ENCODE data around the gene MIGA2. TPM values are rescaled to one million over a fixed set of nuclear protein-coding genes. Genes with fewer than 3 reads are reported as not detected.

Gene MIGA2
- total and polyA plus RNA-seq, 9 of the 15 experiments (the other 6 are each of a cell fraction or from before 2014, with no cell fraction given): 0.15 to 54.1 (median 18.0) TPM

DNA sequence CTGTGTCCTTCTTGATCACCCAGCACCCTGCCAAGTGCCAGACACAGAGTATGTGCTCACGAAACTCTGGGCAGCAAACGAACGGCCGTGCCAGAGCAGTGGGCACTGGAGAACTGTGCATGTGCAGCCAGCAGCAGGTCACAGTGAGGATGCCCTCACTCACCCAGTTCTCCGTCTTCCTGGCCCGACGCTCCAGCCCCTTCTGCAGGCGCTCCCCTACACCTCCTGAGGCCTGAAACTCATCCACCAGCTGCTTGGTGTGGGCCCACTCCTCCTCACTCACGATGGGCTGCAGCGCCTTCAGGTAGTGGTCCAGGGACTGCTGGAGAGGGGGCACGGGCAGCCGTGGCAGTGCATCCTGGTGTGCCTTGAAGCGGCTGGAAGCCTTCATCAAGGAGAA is 71.2 kb downstream of the MIGA2 start (continued):
- TF ChIP-seq, protein P1, sequence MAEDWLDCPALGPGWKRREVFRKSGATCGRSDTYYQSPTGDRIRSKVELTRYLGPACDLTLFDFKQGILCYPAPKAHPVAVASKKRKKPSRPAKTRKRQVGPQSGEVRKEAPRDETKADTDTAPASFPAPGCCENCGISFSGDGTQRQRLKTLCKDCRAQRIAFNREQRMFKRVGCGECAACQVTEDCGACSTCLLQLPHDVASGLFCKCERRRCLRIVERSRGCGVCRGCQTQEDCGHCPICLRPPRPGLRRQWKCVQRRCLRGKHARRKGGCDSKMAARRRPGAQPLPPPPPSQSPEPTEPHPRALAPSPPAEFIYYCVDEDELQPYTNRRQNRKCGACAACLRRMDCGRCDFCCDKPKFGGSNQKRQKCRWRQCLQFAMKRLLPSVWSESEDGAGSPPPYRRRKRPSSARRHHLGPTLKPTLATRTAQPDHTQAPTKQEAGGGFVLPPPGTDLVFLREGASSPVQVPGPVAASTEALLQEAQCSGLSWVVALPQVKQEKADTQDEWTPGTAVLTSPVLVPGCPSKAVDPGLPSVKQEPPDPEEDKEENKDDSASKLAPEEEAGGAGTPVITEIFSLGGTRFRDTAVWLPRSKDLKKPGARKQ (CRISPR knock-in tag; IDR thresholded peaks at IDR 0.05): no peak
- TF ChIP-seq ZNF121 (CRISPR knock-in tag; conservative IDR thresholded peaks at IDR 0.05) (no peak), SOX6 (IDR thresholded peaks at IDR 0.05) (no peak), ILK (tag; IDR thresholded peaks at IDR 0.05; ENCODE audit: borderline replicate concordance, low read depth) (no peak), PHF20 (IDR thresholded peaks at IDR 0.05; ENCODE audit: partially characterized antibody) (no peak), ZNF586 (CRISPR knock-in tag; conservative IDR thresholded peaks at IDR 0.05) (no peak)
- TF ChIP-seq, protein P2, sequence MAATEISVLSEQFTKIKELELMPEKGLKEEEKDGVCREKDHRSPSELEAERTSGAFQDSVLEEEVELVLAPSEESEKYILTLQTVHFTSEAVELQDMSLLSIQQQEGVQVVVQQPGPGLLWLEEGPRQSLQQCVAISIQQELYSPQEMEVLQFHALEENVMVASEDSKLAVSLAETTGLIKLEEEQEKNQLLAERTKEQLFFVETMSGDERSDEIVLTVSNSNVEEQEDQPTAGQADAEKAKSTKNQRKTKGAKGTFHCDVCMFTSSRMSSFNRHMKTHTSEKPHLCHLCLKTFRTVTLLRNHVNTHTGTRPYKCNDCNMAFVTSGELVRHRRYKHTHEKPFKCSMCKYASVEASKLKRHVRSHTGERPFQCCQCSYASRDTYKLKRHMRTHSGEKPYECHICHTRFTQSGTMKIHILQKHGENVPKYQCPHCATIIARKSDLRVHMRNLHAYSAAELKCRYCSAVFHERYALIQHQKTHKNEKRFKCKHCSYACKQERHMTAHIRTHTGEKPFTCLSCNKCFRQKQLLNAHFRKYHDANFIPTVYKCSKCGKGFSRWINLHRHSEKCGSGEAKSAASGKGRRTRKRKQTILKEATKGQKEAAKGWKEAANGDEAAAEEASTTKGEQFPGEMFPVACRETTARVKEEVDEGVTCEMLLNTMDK (IDR thresholded peaks at IDR 0.05; ENCODE audit: borderline replicate concordance, insufficient read depth, low read depth, low read length, poor library complexity, severe bottlenecking): no peak
- TF ChIP-seq, protein P3, sequence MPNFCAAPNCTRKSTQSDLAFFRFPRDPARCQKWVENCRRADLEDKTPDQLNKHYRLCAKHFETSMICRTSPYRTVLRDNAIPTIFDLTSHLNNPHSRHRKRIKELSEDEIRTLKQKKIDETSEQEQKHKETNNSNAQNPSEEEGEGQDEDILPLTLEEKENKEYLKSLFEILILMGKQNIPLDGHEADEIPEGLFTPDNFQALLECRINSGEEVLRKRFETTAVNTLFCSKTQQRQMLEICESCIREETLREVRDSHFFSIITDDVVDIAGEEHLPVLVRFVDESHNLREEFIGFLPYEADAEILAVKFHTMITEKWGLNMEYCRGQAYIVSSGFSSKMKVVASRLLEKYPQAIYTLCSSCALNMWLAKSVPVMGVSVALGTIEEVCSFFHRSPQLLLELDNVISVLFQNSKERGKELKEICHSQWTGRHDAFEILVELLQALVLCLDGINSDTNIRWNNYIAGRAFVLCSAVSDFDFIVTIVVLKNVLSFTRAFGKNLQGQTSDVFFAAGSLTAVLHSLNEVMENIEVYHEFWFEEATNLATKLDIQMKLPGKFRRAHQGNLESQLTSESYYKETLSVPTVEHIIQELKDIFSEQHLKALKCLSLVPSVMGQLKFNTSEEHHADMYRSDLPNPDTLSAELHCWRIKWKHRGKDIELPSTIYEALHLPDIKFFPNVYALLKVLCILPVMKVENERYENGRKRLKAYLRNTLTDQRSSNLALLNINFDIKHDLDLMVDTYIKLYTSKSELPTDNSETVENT (CRISPR knock-in tag; IDR thresholded peaks at IDR 0.05): no peak
